Vagina (tissue), 2 donors: ENCODE results near the gene GRIPAP1.

Experiments
- CTCF ChIP-seq, 3 experiments: fragments of 450-650 bp in 2 of 3; fragments of 200-600 bp in 1 of 3; sonication (generic) in 1 of 3; IDR thresholded peaks; one replicate each; pipeline ENCODE4 v1.5.1; 2017 to 2019; ENCODE audit warnings: antibody characterized with exemption in 3 of 3, mild to moderate bottlenecking in 2 of 3, moderate library complexity in 2 of 3
- POLR2AphosphoS5 ChIP-seq, 2 donors: sonication (generic); formaldehyde crosslinking; IDR thresholded peaks; one replicate each; pipeline ENCODE4 v1.9.0; 2017; ENCODE audit warnings: antibody characterized with exemption in 2 of 2, mild to moderate bottlenecking in 2 of 2, low read depth in 1 of 2; ENCODE audit not compliant: insufficient read depth in 1 of 2

GRCh38 chrX:48974033-48974432 lies 28.0 kb downstream of the GRIPAP1 start:
- TF ChIP-seq CTCF (IDR thresholded peaks at IDR 0.05) (no peak), POLR2AphosphoS5 (IDR thresholded peaks at IDR 0.05; ENCODE audit: insufficient read depth in 1 of 2, low read depth in 1 of 2) (no peak)
